HL-60 (cell line): ENCODE results near the gene HTD2.

Source experiments
- CTCF ChIP-seq: IDR thresholded peaks from one replicate; pipeline ENCODE4 v1.5.1; 2011; ENCODE audit warnings: low read length, control low read depth, inconsistent platforms; ENCODE audit not compliant: insufficient read depth
- GABPA ChIP-seq: IDR thresholded peaks from 2 replicates; pipeline ENCODE4 v1.6.1; 2012; ENCODE audit warnings: low read depth
- REST ChIP-seq: IDR thresholded peaks from 2 replicates; pipeline ENCODE4 v1.6.1; 2012; ENCODE audit warnings: low read depth; ENCODE audit not compliant: insufficient replicate concordance

GRCh38 chr3:58342676-58343075, 36.4 kb downstream of the HTD2 start:
- TF ChIP-seq CTCF (no peak), REST (no peak), GABPA (no peak)
